Measurements from ENCODE around the gene EIF3CL. TPM values are rescaled to one million over a fixed set of nuclear protein-coding genes. Genes with fewer than 3 reads are reported as not detected.
"Not testable (repeated sequence)": the region's sequence is repeated elsewhere in the genome, so short reads cannot be mapped to it uniquely, and the experiment has no call there.

EIF3CL gene
- 100 to 1,000 TPM in 1 of 2 donors, 10 to 100 TPM in 1; 81.0 to 119 TPM for total RNA-seq

GRCh38 chr16:28403220-28404072 lies at the start of gene EIF3CL:
EIF3CL (minus strand) TSS chr16:28403841; CDS start chr16:28403618, 223 bp downstream.
- peak within 1 kb of the TSS; percentile 72 for H3K4me3 Mint-ChIP-seq
- DNase-seq (ENCODE audit: low spot score); H3K36me3 Mint-ChIP-seq; H3K9me3 Mint-ChIP-seq; H3K27ac Mint-ChIP-seq; H3K27me3 Mint-ChIP-seq; H3K4me1 Mint-ChIP-seq (ENCODE audit: low read depth in 2 of 2): not testable (repeated sequence)
- ATAC-seq: peak; percentile 100

- ATAC-seq: peak in 1 of 2 donors; percentile 50
- H3K4me1 Mint-ChIP-seq (ENCODE audit: low read depth in 2 of 2); H3K27me3 Mint-ChIP-seq; H3K36me3 Mint-ChIP-seq; H3K4me3 Mint-ChIP-seq; H3K27ac Mint-ChIP-seq; H3K9me3 Mint-ChIP-seq; DNase-seq (ENCODE audit: low spot score): not testable (repeated sequence)
Observed at GRCh38 chr16:28447081-28447480, 43.4 kb upstream of the EIF3CL start.

- H3K27ac Mint-ChIP-seq; ATAC-seq; H3K27me3 Mint-ChIP-seq; H3K4me1 Mint-ChIP-seq (ENCODE audit: low read depth in 2 of 2); H3K9me3 Mint-ChIP-seq; DNase-seq (ENCODE audit: low spot score); H3K36me3 Mint-ChIP-seq; H3K4me3 Mint-ChIP-seq: not testable (repeated sequence)
Observed at GRCh38 chr16:28446388-28446787, 42.7 kb upstream of the EIF3CL start.

- not testable (repeated sequence) for H3K9me3 Mint-ChIP-seq; H3K36me3 Mint-ChIP-seq; H3K4me1 Mint-ChIP-seq (ENCODE audit: low read depth in 2 of 2); H3K27me3 Mint-ChIP-seq; ATAC-seq; H3K4me3 Mint-ChIP-seq; H3K27ac Mint-ChIP-seq
- DNase-seq (ENCODE audit: low spot score): peak; percentile 18
Observed at GRCh38 chr16:28443943-28444342, 40.3 kb upstream of the EIF3CL start.

GRCh38 chr16:28438899-28439298 lies 35.3 kb upstream of the EIF3CL start:
- not testable (repeated sequence) for H3K27ac Mint-ChIP-seq; H3K36me3 Mint-ChIP-seq; H3K4me3 Mint-ChIP-seq; DNase-seq (ENCODE audit: low spot score); H3K4me1 Mint-ChIP-seq (ENCODE audit: low read depth in 2 of 2); ATAC-seq; H3K9me3 Mint-ChIP-seq; H3K27me3 Mint-ChIP-seq

- ATAC-seq; H3K27ac Mint-ChIP-seq; H3K4me1 Mint-ChIP-seq (ENCODE audit: low read depth in 2 of 2); H3K4me3 Mint-ChIP-seq; DNase-seq (ENCODE audit: low spot score); H3K9me3 Mint-ChIP-seq; H3K27me3 Mint-ChIP-seq; H3K36me3 Mint-ChIP-seq: not testable (repeated sequence)
Observed at GRCh38 chr16:28435340-28435739, 31.7 kb upstream of the EIF3CL start.

GRCh38 chr16:28426060-28426680 lies 22.5 kb upstream of the EIF3CL start:
- H3K9me3 Mint-ChIP-seq; H3K36me3 Mint-ChIP-seq; H3K27ac Mint-ChIP-seq; DNase-seq (ENCODE audit: low spot score); H3K4me1 Mint-ChIP-seq (ENCODE audit: low read depth in 2 of 2); H3K27me3 Mint-ChIP-seq; H3K4me3 Mint-ChIP-seq: not testable (repeated sequence)
- peak; percentile 93 to 94 for ATAC-seq

GRCh38 chr16:28421071-28421750 lies 17.6 kb upstream of the EIF3CL start:
- DNase-seq (ENCODE audit: low spot score); H3K4me3 Mint-ChIP-seq; H3K36me3 Mint-ChIP-seq; H3K27me3 Mint-ChIP-seq; H3K27ac Mint-ChIP-seq; ATAC-seq; H3K4me1 Mint-ChIP-seq (ENCODE audit: low read depth in 2 of 2); H3K9me3 Mint-ChIP-seq: not testable (repeated sequence)

GRCh38 chr16:28417033-28417432 lies 13.4 kb upstream of the EIF3CL start:
- not testable (repeated sequence) for H3K9me3 Mint-ChIP-seq; H3K4me3 Mint-ChIP-seq; H3K36me3 Mint-ChIP-seq; ATAC-seq; DNase-seq (ENCODE audit: low spot score); H3K4me1 Mint-ChIP-seq (ENCODE audit: low read depth in 2 of 2); H3K27ac Mint-ChIP-seq; H3K27me3 Mint-ChIP-seq

GRCh38 chr16:28414530-28414929 lies 10.9 kb upstream of the EIF3CL start:
- H3K9me3 Mint-ChIP-seq; H3K27ac Mint-ChIP-seq; ATAC-seq; H3K27me3 Mint-ChIP-seq; H3K36me3 Mint-ChIP-seq; H3K4me1 Mint-ChIP-seq (ENCODE audit: low read depth in 2 of 2); H3K4me3 Mint-ChIP-seq: not testable (repeated sequence)
- DNase-seq (ENCODE audit: low spot score): peak; percentile 25

- H3K27ac Mint-ChIP-seq; H3K4me1 Mint-ChIP-seq (ENCODE audit: low read depth in 2 of 2); H3K9me3 Mint-ChIP-seq; H3K4me3 Mint-ChIP-seq; H3K27me3 Mint-ChIP-seq; ATAC-seq; H3K36me3 Mint-ChIP-seq; DNase-seq (ENCODE audit: low spot score): not testable (repeated sequence)
Observed at GRCh38 chr16:28413585-28413984, 9.9 kb upstream of the EIF3CL start.

GRCh38 chr16:28392054-28392453 lies 11.6 kb downstream of the EIF3CL start:
- not testable (repeated sequence) for H3K4me3 Mint-ChIP-seq; DNase-seq (ENCODE audit: low spot score)

GRCh38 chr16:28382177-28382867 lies 21.3 kb downstream of the EIF3CL start:
- not testable (repeated sequence) for H3K4me1 Mint-ChIP-seq (ENCODE audit: low read depth in 2 of 2); H3K27me3 Mint-ChIP-seq; H3K27ac Mint-ChIP-seq; H3K36me3 Mint-ChIP-seq; DNase-seq (ENCODE audit: low spot score); H3K4me3 Mint-ChIP-seq; ATAC-seq; H3K9me3 Mint-ChIP-seq

More at GRCh38 chr16:28392054-28392453, 11.6 kb downstream of the EIF3CL start:
- not testable (repeated sequence) for H3K4me1 Mint-ChIP-seq (ENCODE audit: low read depth in 2 of 2); ATAC-seq; H3K27me3 Mint-ChIP-seq; H3K9me3 Mint-ChIP-seq; H3K27ac Mint-ChIP-seq; H3K36me3 Mint-ChIP-seq

Measured in natural killer cell treated with Interleukin-12 subunit alpha and Interleukin-12 subunit beta and Interleukin-15 and Interleukin-18, amount 100 ng/mL, for 72 hours (primary cell).